A172 (cell line): ENCODE data around the gene MAP1LC3B. TPM values are rescaled to one million over a fixed set of nuclear protein-coding genes. Genes with fewer than 3 reads are reported as not detected.

Experiments
- total RNA-seq: library from RNA; depleted of rRNA; stranded (reverse); fragments of >200 nt; shearing (Covaris generic); gene quantifications from 2 replicates; pipeline ENCODE4 v1.2.3, GENCODE V29; 2014; rRNA removed

MAP1LC3B gene
- total RNA-seq, 1 experiment from 2014 or later: 35.9 TPM

Other genes starting within 250 kb of the MAP1LC3B start
- 18.0 and 22.8 TPM in 2 replicates for gene C16orf95, start 74.9 kb upstream of the MAP1LC3B start, total RNA-seq
- 18.4 and 19.8 TPM in 2 replicates for gene FBXO31, start 8.6 kb upstream of the MAP1LC3B start, total RNA-seq
- gene ZCCHC14, start 100.7 kb downstream of the MAP1LC3B start, total RNA-seq: 7.1 and 8.4 TPM in 2 replicates
- 9.1 and 12.0 TPM in 2 replicates for gene JPH3, start 210.2 kb downstream of the MAP1LC3B start, total RNA-seq